Stimulated activated CD8-positive, alpha-beta memory T cell treated with anti-CD3 and anti-CD28 coated beads, Interleukin-15, amount 100 ng/mL, for 4 hours (primary cell): ENCODE results near the gene RHPN2.
"Not testable (repeated sequence)": the region's sequence is repeated elsewhere in the genome, so short reads cannot be mapped to it uniquely, and the experiment has no call there.

Experiments used
- DNase-seq, 2 donors: peaks; one replicate each; pipeline ENCODE4 v3.0.0-alpha.2; 2020; ENCODE audit warnings: low read depth in 2 of 2

RHPN2 gene

GRCh38 chr19:33064458-33064791 lies 263 bp downstream of the RHPN2 start:
- DNase-seq, result no peak

GRCh38 chr19:33063753-33064457 lies 783 bp downstream of the RHPN2 start:
- no peak for DNase-seq

GRCh38 chr19:33063356-33063752 lies 1.3 kb downstream of the RHPN2 start:
- DNase-seq, result no peak

- DNase-seq, result no peak
These were observed 1.8 kb downstream of the RHPN2 start for GRCh38 chr19:33062902-33063301.

- DNase-seq, result no peak
These were observed 4.1 kb downstream of the RHPN2 start for GRCh38 chr19:33060586-33060985.

GRCh38 chr19:33055718-33056117 lies 9.0 kb downstream of the RHPN2 start:
- no peak for DNase-seq

GRCh38 chr19:33054623-33055022 lies 10.1 kb downstream of the RHPN2 start:
- no peak for DNase-seq

GRCh38 chr19:33052352-33052972 lies 12.2 kb downstream of the RHPN2 start:
- no peak for DNase-seq

GRCh38 chr19:33050110-33050509 lies 14.6 kb downstream of the RHPN2 start:
- DNase-seq, result no peak

- no peak for DNase-seq
These were observed 15.6 kb downstream of the RHPN2 start for GRCh38 chr19:33048806-33049676.

GRCh38 chr19:33047422-33047821 lies 17.3 kb downstream of the RHPN2 start:
- no peak for DNase-seq

GRCh38 chr19:33041828-33042160 lies 22.9 kb downstream of the RHPN2 start:
- DNase-seq, result not testable (repeated sequence)

GRCh38 chr19:33040994-33041827 lies 23.5 kb downstream of the RHPN2 start:
- DNase-seq, result no peak

GRCh38 chr19:33039815-33040214 lies 24.9 kb downstream of the RHPN2 start:
- no peak for DNase-seq

- DNase-seq, result no peak
These were observed 25.5 kb downstream of the RHPN2 start for GRCh38 chr19:33039108-33039599.

GRCh38 chr19:33037168-33038025 lies 27.3 kb downstream of the RHPN2 start:
- DNase-seq, result not testable (repeated sequence)

GRCh38 chr19:33036370-33037167 lies 28.1 kb downstream of the RHPN2 start:
- not testable (repeated sequence) for DNase-seq

GRCh38 chr19:33035461-33035860 lies 29.2 kb downstream of the RHPN2 start:
- no peak for DNase-seq

- DNase-seq, result no peak
These were observed 32.4 kb downstream of the RHPN2 start for GRCh38 chr19:33032218-33032781.
